HTR-8/SVneo (cell line): ENCODE measurements around the gene RENBP.

Experiments
- DNase-seq: peaks from one replicate; pipeline ENCODE4 v3.0.0; 2011; ENCODE audit warnings: low spot score, mixed read lengths; ENCODE audit not compliant: insufficient read length
- FAIRE-seq: peaks from 2 replicates; lab custom pipeline; 2011; peaks lifted over from hg19 to GRCh38; lab: Jason Lieb, UNC

RENBP gene

DNA sequence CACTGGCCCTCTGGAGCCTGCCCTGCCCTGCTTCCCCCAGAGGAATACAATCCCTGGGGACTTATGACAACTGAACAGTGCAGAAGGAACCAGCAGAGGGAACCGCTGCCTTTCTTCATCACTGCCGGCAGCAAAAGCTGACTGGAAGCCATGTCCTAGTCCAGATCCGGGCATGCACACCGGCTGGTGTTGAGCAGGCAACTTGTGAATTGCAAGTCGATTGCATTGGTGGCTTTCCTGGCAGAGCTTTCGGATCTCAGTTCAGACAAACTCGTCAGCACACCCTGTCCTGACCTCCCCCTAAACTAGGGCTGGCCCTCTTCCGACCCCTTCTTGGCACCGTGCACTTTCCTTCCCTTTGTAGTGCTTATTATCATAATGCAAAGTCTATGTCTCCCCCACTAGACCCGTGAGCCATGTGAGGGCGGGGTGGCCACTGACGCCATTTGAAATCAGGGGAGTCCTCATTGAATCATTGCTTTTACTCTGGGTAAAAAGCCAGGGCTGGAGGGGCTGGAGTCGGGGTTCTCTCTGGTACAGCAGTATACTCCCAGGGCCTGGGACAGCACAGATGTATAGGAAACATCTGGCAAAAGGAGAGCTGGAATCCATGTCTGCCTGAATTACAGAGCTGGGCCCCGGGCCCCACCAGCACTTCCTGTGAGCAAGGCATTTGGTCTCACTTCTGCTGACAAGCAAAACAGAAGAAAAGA lies 20.1 kb downstream of the RENBP start:
- DNase-seq, result no peak
- no peak for FAIRE-seq

DNA sequence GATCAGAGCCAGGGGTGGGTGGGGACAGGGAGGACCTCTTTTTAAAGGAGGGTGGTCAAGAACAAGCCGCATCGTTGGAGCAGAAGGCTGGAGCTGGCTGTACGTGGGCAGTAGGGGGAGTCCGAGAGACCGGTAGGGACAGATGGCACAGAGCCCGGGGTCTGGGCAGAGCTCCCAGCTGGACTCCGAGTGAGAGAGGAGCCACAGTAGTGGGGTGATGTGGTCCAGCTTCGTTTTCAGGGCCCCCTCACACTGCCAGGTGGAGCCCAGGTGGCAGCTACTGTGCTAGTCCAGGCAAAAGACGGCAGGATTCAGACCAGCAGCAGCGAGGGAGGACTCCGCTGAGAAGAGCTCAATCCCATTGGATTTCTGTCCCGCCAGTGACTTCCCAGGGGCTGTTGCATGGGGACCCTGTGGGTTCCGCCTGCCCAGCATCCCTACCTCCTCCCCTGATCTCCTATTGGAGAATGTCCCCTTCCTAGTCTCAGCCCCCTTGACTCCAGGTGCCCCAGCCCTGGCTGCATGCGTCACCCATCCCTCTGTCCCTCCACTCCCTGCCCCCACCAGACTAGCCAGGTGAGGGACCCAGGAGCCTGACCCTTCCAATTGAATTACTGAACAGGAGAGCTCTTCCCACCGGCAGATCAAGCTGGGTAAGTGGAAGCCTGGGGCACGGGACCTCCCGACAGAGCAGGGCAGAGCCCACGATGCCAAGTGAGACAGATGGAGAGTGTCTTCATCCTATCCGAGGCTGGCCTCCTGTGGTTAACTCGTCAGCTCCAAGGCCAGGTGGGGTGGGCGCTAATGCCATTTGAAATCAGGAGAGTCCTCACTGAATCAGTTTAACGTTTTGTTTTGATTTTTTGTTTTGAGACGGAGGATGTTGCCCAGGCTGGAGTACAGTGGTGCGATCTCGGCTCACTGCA lies 21.2 kb downstream of the RENBP start:
- DNase-seq, result peak; percentile 57
- no peak for FAIRE-seq

DNA sequence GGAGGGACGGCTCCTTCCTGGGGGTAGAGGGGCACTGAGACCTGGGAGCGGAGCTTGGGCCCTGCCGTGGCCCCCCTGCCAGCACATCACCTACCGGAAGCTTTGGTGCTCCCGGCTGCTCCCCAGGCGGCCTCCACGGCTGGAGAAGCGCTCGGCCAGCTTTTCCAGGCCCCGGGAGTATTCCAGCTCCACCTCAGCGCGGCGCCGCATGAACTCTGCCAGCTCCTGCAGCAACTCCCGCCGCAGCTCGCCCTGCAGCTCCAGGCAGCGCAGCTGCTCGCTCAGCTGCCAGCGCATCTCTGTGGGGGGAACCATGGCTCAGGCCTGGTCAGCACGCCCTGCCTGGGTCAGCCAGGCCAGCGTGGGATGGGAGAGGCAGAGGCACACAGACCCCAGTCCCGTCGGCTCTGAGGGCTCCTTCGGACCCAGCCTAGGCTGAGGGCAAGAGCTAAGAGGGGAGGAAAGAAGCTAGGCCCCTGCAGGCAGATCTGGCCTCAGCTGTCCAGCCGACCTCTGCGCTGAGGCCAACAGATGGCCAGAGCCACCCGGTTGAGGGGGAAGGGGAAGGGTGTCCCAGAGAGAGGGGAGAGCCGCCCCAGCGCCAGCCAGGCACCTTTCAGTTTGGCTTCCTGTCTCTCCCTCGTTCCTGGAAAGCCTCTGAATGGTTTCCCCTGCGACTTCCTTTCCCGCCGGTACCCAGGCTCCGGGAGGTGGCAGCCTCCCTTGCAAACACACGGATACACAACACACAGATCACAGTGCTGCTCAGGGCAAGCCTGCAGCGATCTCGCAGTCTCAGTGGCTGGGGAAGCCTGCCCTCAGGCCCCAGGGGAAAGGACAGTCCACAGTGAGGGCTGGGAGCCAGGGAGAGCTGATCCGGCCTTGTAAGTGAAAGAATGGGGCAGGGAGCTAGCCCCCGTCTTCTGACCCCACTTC lies 22.7 kb downstream of the RENBP start:
- FAIRE-seq (no peak), DNase-seq (no peak)

DNA sequence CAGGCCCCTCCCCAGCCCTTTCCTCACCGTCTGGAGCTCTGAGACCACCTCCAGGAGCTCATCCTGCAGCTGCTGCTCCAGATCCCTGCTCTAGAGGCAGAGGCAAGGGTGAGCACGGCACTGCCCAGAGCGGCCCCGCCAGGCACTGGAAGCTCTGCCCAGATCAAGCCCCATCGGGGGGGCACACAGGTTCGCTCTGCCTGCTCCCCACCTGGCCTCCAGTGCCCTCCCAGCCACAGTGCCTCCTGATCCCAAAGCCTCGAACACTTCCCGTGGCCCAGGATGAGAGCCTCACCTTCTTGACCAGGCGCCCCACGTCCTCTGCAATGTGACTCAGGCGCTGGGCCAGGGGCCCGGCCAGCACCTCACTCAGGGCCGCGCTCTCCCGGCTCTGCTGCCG lies 23.4 kb downstream of the RENBP start:
- DNase-seq (no peak), FAIRE-seq (no peak)

DNA sequence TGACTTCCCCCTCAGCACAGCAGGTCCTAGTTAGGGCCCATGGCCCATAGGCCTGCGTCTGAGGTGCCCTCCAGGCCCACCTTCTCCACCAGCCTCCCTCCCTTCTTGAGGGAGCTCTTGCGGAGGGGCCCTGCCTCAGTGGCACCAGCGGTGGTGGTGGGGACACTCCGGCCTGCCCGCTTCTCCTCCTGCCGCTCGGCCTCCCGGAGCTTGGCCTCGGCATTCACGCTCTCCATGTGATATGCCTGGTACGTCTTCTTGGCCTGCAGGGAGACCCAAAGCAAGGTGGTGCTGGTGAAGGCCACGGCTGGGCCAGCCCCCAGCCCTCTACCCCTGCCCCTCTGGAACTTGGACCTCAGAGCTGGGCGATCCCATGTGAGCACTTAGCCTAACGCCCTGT lies 23.9 kb downstream of the RENBP start:
- no peak for DNase-seq
- FAIRE-seq, result no peak

DNA sequence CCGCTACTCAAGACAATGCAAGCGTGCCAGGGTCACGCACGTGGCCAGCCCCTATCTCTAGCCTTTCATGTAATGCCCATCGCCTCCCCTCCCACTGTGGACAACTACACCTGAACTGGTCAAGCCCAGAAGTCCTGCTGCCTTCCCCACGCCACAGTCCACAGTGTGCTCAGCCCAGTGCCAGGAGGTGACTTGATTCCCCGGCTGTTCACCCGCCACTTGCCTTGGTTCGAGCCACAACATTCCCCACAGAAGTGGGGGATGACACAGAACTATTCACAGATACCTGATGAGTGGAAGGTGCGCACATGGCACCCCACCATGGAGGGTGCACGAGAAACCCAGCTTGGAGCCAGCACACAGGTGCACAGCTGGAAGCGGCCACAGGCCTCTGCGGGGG lies 25.2 kb downstream of the RENBP start:
- FAIRE-seq (no peak), DNase-seq (no peak)

DNA sequence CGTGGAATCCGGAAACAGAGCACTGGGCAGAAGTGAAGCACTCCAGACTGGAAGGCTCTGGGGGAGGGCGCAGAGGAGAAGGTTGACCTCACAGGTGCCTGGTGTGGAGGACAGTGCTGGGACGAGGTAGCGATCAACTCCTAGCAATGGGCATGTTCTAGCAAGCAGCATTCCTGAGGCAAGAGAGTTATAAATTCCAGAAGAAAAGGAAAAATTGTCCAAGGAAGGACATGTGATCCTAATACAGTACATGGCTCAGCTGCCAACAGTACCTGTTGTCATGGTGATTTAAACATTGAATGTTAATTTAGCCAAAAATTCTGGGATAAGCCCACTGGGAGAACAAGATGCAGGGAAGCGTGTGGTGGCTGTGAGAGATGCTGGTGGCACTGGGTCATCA lies 26.6 kb downstream of the RENBP start:
- no peak for DNase-seq
- no peak for FAIRE-seq

DNA sequence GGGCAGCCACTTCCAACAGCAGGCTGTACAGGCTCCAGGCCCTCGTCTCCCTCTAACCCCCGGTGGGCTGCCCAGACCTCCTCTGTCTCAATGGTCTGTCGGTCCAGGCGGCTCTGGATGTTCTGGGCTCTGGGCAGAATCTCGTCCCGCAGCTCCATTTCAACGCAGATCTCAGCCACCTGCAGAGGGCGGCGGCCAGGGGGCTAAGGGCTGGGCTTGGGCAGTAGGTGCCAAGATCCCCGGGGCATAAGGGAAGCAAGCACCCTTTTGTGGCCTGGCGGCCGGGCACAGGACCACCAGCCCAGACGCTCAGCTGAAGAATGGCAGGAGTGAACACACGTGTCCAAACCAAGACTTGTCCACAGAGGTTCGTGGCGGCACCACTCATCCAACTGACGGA lies 30.7 kb downstream of the RENBP start:
- DNase-seq (no peak), FAIRE-seq (no peak)

DNA sequence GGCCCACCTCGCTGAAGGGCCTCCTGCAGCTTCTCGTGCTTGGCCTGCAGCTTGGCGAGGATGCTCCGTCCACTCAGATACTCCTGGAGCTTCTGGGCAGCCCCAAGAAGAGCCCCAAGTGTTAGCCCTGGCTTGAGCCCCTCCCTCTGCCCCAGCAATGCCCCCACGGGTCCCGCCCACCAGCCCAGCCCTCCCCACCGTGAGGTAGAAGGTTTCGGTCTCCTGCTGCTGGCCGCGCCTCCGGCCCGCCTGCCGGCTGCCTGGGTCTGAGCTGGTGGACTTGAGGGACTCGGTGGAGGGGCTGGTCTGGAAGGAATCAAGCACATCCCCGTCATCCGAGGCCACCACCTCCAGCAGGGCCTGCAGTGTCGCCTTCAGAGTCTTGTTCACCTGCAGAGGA lies 31.2 kb downstream of the RENBP start:
- FAIRE-seq (no peak), DNase-seq (no peak)

DNA sequence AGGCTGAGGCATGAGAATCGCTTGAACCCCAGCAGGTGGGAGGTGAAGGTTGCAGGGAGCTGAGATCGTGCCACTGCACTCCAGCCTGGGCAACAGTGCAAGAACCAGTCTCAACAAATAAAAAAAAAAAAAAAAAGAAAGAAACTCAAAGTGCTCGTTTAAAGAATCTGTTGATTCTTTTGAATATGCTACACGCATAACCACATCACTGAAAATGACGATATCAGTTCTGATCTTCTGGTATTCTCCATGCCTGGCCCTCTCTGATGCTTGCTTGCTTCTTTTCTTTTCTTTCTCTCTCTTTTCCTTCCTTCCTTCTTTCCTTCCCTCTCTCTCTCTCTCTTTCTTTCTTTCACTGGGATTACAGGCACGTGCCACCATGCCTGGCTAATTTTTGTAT lies 32.6 kb downstream of the RENBP start:
- DNase-seq, result no peak
- FAIRE-seq, result no peak

DNA sequence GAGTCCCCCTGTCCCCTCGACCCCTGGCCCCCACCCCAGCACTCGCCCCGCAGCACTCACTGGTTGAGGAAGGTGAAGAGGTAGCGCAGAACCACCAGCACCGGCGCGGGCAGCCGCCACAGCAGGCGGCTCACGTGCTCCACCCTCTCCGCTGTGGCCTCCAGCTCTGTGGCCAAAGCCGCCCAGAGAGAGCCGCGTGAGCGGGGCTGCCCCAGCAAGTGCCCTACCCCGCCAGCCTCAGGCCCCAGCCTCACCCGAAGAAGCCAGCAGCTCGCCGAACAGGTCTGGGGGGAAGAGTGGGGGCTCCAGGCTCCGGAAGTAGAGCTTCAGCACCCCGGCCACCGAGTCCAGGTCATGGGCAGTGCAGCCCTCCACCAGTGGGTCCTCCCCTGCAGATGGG lies 34.0 kb downstream of the RENBP start:
- DNase-seq (no peak), FAIRE-seq (no peak)

DNA sequence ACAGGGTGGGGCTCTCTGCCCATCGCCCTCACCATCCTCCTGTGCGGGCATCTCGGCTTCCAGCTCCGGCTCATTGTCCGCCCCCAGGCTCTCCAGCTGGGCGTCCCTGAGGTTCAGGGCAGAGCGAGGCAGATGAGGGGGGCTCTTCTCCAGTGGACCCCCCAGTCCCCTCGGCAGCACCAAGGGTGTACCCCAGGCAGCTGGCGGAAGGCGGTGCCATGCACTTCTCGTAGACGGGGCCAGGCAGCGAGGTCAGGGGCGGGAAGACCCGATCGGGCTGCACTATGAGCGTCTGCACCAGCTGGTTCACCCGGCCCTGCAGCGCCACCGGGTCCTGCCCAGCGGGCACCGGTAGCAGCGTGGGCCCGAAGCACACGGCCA lies 34.5 kb downstream of the RENBP start:
- FAIRE-seq (no peak), DNase-seq (no peak)

DNA sequence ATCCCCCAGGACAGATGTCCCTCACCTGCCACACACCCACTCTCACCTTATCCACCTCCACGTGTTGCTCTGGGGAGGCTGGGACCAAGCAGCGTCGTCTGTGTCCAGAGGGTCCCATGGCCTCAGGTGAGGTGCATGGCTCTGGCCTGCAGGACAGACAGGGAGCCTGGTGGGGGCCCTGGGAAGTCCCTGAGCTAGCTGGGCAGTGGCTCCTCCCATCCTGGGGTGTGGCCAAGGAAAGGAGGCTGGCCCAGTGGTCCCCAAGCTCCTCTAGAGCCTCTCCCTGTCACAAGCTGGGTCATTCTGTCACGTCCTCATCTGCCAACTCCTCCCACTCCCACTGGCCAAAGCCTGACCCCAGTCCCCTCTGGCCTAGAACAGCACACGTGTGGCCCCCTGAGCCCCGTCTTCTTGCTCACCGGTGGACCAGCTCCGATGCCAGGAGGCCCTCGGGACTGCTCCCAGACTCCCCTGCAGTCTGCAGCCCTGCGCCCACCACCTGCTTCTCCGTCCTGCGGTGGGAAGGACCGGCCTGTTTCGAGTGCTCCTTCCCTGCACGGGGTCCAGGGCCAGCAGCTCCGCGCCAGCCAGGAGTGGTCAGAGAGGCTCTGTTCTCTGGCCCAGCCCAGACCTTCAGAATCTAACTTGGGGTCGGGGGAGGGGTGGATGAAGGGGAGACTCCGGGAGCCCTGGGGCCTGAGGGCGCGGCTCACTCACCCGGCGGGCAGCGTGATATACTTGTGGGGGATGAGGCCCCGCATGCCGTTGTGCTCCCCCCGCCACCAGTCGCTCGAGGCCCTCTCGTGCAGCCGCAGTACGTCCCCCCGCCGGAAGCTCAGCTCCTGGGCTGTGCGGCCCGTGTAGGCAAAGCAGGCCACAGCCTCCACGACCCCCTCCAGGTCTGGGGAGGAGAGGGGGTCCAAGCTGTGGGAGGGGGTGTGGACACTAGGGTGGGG lies 35.1 kb downstream of the RENBP start:
- no peak for FAIRE-seq
- DNase-seq, result no peak

DNA sequence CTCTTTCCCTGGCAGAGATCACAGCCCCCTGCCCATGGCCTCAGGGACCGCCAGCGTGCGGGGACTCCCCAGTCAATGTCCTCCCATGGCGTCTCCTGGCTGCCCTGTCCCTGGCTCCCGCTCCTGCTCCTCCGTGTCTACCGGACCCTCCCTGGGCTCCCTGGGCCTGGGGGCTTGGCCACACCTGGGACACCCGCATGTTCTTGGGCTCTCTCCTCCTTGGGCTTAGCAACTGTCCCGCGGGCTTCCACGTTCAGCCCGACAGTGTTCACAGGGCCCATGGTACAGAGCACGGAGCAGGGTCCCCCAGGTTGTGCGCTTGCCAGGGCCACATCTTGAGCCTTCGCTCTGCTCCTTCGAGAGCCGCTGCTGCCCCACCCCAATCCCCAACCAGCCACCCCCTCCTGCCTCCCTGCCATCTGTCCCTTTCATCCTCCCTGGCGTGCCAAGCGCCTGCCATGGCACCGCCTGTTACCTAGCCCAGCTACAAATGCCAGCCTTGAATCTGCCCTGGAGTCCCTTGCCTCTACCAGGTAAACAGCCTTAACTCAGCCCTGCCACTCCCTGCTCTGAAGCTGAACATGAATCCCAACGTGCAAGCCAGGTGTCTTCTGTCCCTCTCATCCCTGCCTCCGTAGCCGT lies 36.1 kb downstream of the RENBP start:
- DNase-seq (no peak), FAIRE-seq (no peak)

DNA sequence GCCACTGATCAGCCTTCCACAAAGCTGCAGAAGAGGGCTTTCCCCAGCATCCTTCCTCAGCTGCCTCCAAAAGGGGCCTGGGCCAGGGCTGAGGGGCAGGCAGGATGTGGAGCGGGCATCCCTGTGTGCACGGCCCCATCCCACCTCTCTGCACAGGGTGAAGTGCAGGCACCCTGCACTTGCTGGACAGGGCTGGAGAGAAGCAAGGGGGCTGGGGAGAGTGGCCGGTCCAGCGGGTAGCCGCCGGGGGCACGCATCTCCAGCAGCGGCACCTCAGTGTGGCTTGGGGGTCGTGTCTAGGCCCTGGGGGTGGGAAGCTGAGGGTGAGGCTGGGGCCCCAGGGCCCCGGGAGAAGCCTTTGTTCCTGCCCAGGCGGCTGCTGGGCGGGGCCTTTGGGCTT lies 37.0 kb downstream of the RENBP start:
- no peak for FAIRE-seq

DNA sequence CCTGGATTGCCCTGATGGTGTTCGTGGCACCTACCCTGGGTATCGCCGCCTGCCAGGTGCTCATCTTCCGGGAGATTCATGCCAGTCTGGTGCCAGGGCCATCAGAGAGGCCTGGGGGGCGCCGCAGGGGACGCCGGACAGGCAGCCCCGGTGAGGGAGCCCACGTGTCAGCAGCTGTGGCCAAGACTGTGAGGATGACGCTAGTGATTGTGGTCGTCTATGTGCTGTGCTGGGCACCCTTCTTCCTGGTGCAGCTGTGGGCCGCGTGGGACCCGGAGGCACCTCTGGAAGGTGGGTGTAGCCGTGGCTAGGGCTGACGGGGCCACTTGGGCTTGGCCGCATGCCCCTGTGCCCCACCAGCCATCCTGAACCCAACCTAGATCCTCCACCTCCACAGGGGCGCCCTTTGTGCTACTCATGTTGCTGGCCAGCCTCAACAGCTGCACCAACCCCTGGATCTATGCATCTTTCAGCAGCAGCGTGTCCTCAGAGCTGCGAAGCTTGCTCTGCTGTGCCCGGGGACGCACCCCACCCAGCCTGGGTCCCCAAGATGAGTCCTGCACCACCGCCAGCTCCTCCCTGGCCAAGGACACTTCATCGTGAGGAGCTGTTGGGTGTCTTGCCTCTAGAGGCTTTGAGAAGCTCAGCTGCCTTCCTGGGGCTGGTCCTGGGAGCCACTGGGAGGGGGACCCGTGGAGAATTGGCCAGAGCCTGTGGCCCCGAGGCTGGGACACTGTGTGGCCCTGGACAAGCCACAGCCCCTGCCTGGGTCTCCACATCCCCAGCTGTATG lies 38.1 kb downstream of the RENBP start:
- DNase-seq (no peak), FAIRE-seq (no peak)

More for the DNA sequence above, 37.0 kb downstream of the RENBP start:
- DNase-seq, result no peak

DNA sequence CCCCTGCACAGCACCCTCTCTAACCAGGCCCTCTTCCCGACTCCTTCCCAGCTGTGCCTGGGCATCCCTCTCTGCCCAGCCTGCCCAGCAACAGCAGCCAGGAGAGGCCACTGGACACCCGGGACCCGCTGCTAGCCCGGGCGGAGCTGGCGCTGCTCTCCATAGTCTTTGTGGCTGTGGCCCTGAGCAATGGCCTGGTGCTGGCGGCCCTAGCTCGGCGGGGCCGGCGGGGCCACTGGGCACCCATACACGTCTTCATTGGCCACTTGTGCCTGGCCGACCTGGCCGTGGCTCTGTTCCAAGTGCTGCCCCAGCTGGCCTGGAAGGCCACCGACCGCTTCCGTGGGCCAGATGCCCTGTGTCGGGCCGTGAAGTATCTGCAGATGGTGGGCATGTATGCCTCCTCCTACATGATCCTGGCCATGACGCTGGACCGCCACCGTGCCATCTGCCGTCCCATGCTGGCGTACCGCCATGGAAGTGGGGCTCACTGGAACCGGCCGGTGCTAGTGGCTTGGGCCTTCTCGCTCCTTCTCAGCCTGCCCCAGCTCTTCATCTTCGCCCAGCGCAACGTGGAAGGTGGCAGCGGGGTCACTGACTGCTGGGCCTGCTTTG lies 38.9 kb downstream of the RENBP start:
- DNase-seq (no peak), FAIRE-seq (no peak)
